ENCODE results near the gene TTC7B. TPM values are rescaled to one million over a fixed set of nuclear protein-coding genes. Genes with fewer than 3 reads are reported as not detected.
"Not testable (repeated sequence)": the region's sequence is repeated elsewhere in the genome, so short reads cannot be mapped to it uniquely, and the experiment has no call there.

The TTC7B gene
- total RNA-seq, 4 donors from 2014 or later = 14.3 to 48.9 (median 32.5) TPM

GRCh38 chr14:90533591-90534021 is 282.6 kb downstream of the TTC7B start:
- TF ChIP-seq CTCF (IDR thresholded peaks at IDR 0.05) (no peak), POLR2AphosphoS5 (IDR thresholded peaks at IDR 0.05) (no peak), EP300 (IDR thresholded peaks at IDR 0.05) (no peak), POLR2A (IDR thresholded peaks at IDR 0.05) (no peak)

GRCh38 chr14:90532826-90533525 is 283.3 kb downstream of the TTC7B start:
- no peaks in the 10 kb centered on the region for H3K36me3 ChIP-seq
- H3K9me3 ChIP-seq = no peaks in the 10 kb centered on the region
- WGBS = 96% methylated on average over 11 of the region's 14 CpGs
- no peaks in the 10 kb centered on the region for H3K27me3 ChIP-seq
- H3K4me3 ChIP-seq = no peak overlapping the region
- DNase-seq (ENCODE audit: low spot score in 2 of 2) = no peak
- no peaks in the 10 kb centered on the region for H3K4me1 ChIP-seq
- H3K27ac ChIP-seq = no peak overlapping the region
- TF ChIP-seq EP300 (IDR thresholded peaks at IDR 0.05) (no peak), CTCF (IDR thresholded peaks at IDR 0.05) (no peak), POLR2A (IDR thresholded peaks at IDR 0.05) (no peak), POLR2AphosphoS5 (IDR thresholded peaks at IDR 0.05) (no peak)

More at GRCh38 chr14:90533591-90534021, 282.6 kb downstream of the TTC7B start:
- WGBS = 48% methylated on average over 3 of the region's 6 CpGs
- H3K9me3 ChIP-seq = no peaks in the 10 kb centered on the region
- H3K4me1 ChIP-seq = no peaks in the 10 kb centered on the region
- no peak for DNase-seq (ENCODE audit: low spot score in 2 of 2)
- H3K4me3 ChIP-seq = no peak overlapping the region
- no peaks in the 10 kb centered on the region for H3K27me3 ChIP-seq
- H3K36me3 ChIP-seq = no peaks in the 10 kb centered on the region
- no peak overlapping the region for H3K27ac ChIP-seq

- WGBS = 84% methylated on average over 6 of the region's 6 CpGs
- Histone ChIP-seq H3K36me3 (no peaks in the 10 kb centered on the region), H3K4me3 (no peak overlapping the region), H3K27ac (no peak overlapping the region), H3K4me1 (no peaks in the 10 kb centered on the region), H3K27me3 (no peaks in the 10 kb centered on the region), H3K9me3 (no peaks in the 10 kb centered on the region)
- no peak for DNase-seq (ENCODE audit: low spot score in 2 of 2)
- TF ChIP-seq POLR2AphosphoS5 (IDR thresholded peaks at IDR 0.05) (no peak), POLR2A (IDR thresholded peaks at IDR 0.05) (no peak), EP300 (IDR thresholded peaks at IDR 0.05) (no peak)
Observed at GRCh38 chr14:90531497-90531896, 284.7 kb downstream of the TTC7B start.

GRCh38 chr14:90530523-90530922 is 285.7 kb downstream of the TTC7B start:
- Histone ChIP-seq H3K36me3 (no peaks in the 10 kb centered on the region), H3K9me3 (no peaks in the 10 kb centered on the region), H3K4me1 (no peaks in the 10 kb centered on the region), H3K27ac (no peak overlapping the region), H3K27me3 (no peaks in the 10 kb centered on the region), H3K4me3 (no peak overlapping the region)
- DNase-seq (ENCODE audit: low spot score in 2 of 2) = no peak
- WGBS = 80% methylated on average over 7 of the region's 7 CpGs
- no peak for TF ChIP-seq POLR2A (IDR thresholded peaks at IDR 0.05)
- no peak for TF ChIP-seq POLR2AphosphoS5 (IDR thresholded peaks at IDR 0.05)
- no peak for TF ChIP-seq EP300 (IDR thresholded peaks at IDR 0.05)
- TF ChIP-seq CTCF (IDR thresholded peaks at IDR 0.05) = no peak

- Histone ChIP-seq H3K4me1 (peaks cover 1% of the 10 kb centered on the region), H3K9me3 (no peaks in the 10 kb centered on the region), H3K27ac (no peak overlapping the region), H3K27me3 (no peaks in the 10 kb centered on the region), H3K36me3 (no peaks in the 10 kb centered on the region), H3K4me3 (no peak overlapping the region)
- no peak for DNase-seq (ENCODE audit: low spot score in 2 of 2)
- 95% methylated on average over 6 of the region's 6 CpGs for WGBS
- no peak for TF ChIP-seq CTCF (IDR thresholded peaks at IDR 0.05)
- no peak for TF ChIP-seq EP300 (IDR thresholded peaks at IDR 0.05)
- no peak for TF ChIP-seq POLR2A (IDR thresholded peaks at IDR 0.05)
- no peak for TF ChIP-seq POLR2AphosphoS5 (IDR thresholded peaks at IDR 0.05)
Observed at GRCh38 chr14:90527978-90528377, 288.3 kb downstream of the TTC7B start.

- DNase-seq (ENCODE audit: low spot score in 2 of 2); H3K4me3 ChIP-seq; H3K27me3 ChIP-seq; H3K9me3 ChIP-seq; H3K36me3 ChIP-seq; H3K27ac ChIP-seq: not testable (repeated sequence)
- H3K4me1 ChIP-seq = peaks cover 16% of the 10 kb centered on the region
- WGBS = 89% methylated on average over 8 of the region's 8 CpGs
Observed at GRCh38 chr14:90526536-90526935, 289.7 kb downstream of the TTC7B start.

GRCh38 chr14:90525353-90526028 is 290.7 kb downstream of the TTC7B start:
- H3K4me1 ChIP-seq = peaks cover 26% of the 10 kb centered on the region
- not testable (repeated sequence) for H3K36me3 ChIP-seq; H3K27me3 ChIP-seq; H3K4me3 ChIP-seq; DNase-seq (ENCODE audit: low spot score in 2 of 2); H3K27ac ChIP-seq; H3K9me3 ChIP-seq
- 69% methylated on average over 28 of the region's 42 CpGs for WGBS
